GM12878 (cell line): ENCODE results near the gene BCAS4.

Experiments used
- BHLHE40 ChIP-seq, 2 experiments: fragments of 450-650 bp in 1 of 2; IDR thresholded peaks; 2 replicates each; pipeline ENCODE4 v1.6.1; 2011 to 2017; ENCODE audit warnings: low read depth in 2 of 2, borderline replicate concordance in 1 of 2, improper control_type of control experiment in 1 of 2, low read length in 1 of 2, mild to moderate bottlenecking in 1 of 2
- EED ChIP-seq: sonication (generic); IDR thresholded peaks from 2 replicates; pipeline ENCODE4 v1.6.1; 2016; ENCODE audit warnings: antibody characterized with exemption, low read depth
- ESRRA ChIP-seq: IDR thresholded peaks from 2 replicates; pipeline ENCODE4 v1.6.1; 2012; ENCODE audit warnings: mild to moderate bottlenecking, low read length, improper control_type of control experiment
- EZH2 ChIP-seq: IDR thresholded peaks from 2 replicates; pipeline ENCODE4 v1.6.1; 2012; ENCODE audit warnings: low read depth, mild to moderate bottlenecking, control low read depth, inconsistent platforms, low read length, borderline replicate concordance; ENCODE audit not compliant: control insufficient read depth
- IKZF1 ChIP-seq: fragments of 450-650 bp; conservative IDR thresholded peaks from 2 replicates; pipeline ENCODE4 v1.6.1; 2017; ENCODE audit warnings: antibody characterized with exemption, mild to moderate bottlenecking
- KDM1A ChIP-seq: fragments of 200-600 bp; sonication (generic); IDR thresholded peaks from 2 replicates; pipeline ENCODE4 v1.6.1; 2016; ENCODE audit warnings: borderline replicate concordance
- TF ChIP-seq, protein P1 (sequence below), 3 experiments: IDR thresholded peaks in 2 of 3; conservative IDR thresholded peaks in 1 of 3; 2 replicates each; pipeline ENCODE4 v1.5.1; 2011; ENCODE audit warnings: low read depth in 3 of 3, low read length in 3 of 3, mild to moderate bottlenecking in 3 of 3, control low read depth in 2 of 3, moderate library complexity in 2 of 3, inconsistent platforms in 1 of 3, mixed read lengths in 1 of 3; ENCODE audit not compliant: control insufficient read depth in 2 of 3, insufficient read depth in 1 of 3; ENCODE audit errors: extremely low read depth in 1 of 3
- TF ChIP-seq, protein P2 (sequence below): IDR thresholded peaks from 2 replicates; pipeline ENCODE4 v1.6.1; 2012; ENCODE audit warnings: low read depth, low read length, improper control_type of control experiment
- TF ChIP-seq, protein P3 (sequence below): IDR thresholded peaks from 2 replicates; pipeline ENCODE4 v1.6.1; 2012; ENCODE audit warnings: mild to moderate bottlenecking, low read depth, low read length

DNA sequence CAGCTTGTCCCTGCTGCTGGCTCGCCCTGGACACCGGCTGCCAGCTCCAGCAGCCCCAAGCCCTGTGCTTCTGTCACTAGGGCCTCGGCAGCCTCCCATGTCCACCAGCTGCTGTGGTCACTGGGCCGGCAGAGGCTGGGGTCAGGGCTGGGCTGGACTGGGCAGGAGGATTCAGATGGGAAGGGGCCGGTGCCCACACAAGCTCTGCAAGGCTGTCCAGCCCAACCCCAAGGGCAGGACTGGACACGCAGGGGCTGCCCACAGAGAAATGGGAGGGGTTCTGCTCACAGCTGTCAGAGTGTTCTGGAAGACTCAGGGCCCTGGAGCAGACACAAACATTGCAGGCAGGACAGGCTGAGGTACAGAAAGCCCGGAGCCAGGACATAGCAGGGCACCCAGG lies 70.7 kb downstream of the BCAS4 start:
- no peak for TF ChIP-seq EZH2
- TF ChIP-seq IKZF1 = no peak
- TF ChIP-seq, protein P1, sequence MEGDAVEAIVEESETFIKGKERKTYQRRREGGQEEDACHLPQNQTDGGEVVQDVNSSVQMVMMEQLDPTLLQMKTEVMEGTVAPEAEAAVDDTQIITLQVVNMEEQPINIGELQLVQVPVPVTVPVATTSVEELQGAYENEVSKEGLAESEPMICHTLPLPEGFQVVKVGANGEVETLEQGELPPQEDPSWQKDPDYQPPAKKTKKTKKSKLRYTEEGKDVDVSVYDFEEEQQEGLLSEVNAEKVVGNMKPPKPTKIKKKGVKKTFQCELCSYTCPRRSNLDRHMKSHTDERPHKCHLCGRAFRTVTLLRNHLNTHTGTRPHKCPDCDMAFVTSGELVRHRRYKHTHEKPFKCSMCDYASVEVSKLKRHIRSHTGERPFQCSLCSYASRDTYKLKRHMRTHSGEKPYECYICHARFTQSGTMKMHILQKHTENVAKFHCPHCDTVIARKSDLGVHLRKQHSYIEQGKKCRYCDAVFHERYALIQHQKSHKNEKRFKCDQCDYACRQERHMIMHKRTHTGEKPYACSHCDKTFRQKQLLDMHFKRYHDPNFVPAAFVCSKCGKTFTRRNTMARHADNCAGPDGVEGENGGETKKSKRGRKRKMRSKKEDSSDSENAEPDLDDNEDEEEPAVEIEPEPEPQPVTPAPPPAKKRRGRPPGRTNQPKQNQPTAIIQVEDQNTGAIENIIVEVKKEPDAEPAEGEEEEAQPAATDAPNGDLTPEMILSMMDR (IDR thresholded peaks at IDR 0.05 in 2 of 3, conservative IDR thresholded peaks at IDR 0.05 in 1 of 3; ENCODE audit: control insufficient read depth in 2 of 3, extremely low read depth in 1 of 3, insufficient read depth in 1 of 3, low read depth in 3 of 3, low read length in 3 of 3) = no peak
- no peak for TF ChIP-seq KDM1A
- no peak for TF ChIP-seq EED
- TF ChIP-seq, protein P2, sequence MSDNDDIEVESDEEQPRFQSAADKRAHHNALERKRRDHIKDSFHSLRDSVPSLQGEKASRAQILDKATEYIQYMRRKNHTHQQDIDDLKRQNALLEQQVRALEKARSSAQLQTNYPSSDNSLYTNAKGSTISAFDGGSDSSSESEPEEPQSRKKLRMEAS = no peak
- TF ChIP-seq ESRRA = no peak
- no peak for TF ChIP-seq BHLHE40 (IDR thresholded peaks at IDR 0.05; ENCODE audit: borderline replicate concordance in 1 of 2, low read depth in 2 of 2, low read length in 1 of 2)
- TF ChIP-seq, protein P3, sequence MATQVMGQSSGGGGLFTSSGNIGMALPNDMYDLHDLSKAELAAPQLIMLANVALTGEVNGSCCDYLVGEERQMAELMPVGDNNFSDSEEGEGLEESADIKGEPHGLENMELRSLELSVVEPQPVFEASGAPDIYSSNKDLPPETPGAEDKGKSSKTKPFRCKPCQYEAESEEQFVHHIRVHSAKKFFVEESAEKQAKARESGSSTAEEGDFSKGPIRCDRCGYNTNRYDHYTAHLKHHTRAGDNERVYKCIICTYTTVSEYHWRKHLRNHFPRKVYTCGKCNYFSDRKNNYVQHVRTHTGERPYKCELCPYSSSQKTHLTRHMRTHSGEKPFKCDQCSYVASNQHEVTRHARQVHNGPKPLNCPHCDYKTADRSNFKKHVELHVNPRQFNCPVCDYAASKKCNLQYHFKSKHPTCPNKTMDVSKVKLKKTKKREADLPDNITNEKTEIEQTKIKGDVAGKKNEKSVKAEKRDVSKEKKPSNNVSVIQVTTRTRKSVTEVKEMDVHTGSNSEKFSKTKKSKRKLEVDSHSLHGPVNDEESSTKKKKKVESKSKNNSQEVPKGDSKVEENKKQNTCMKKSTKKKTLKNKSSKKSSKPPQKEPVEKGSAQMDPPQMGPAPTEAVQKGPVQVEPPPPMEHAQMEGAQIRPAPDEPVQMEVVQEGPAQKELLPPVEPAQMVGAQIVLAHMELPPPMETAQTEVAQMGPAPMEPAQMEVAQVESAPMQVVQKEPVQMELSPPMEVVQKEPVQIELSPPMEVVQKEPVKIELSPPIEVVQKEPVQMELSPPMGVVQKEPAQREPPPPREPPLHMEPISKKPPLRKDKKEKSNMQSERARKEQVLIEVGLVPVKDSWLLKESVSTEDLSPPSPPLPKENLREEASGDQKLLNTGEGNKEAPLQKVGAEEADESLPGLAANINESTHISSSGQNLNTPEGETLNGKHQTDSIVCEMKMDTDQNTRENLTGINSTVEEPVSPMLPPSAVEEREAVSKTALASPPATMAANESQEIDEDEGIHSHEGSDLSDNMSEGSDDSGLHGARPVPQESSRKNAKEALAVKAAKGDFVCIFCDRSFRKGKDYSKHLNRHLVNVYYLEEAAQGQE = no peak
